Measurements from ENCODE around the gene SLC25A33. TPM values are rescaled to one million over a fixed set of nuclear protein-coding genes. Genes with fewer than 3 reads are reported as not detected.

Gene SLC25A33
- total and polyA plus RNA-seq, 9 donors = 1.3 to 2.6 (median 1.9) TPM

GRCh38 chr1:9606458-9606857 is 67.2 kb downstream of the SLC25A33 start:
- Histone ChIP-seq H3K4me1 (ENCODE audit: control insufficient read depth, insufficient read depth, low read length) (peaks cover 18% of the 10 kb centered on the region), H3K27me3 (ENCODE audit: control insufficient read depth, insufficient read depth, low read length) (no peaks in the 10 kb centered on the region), H3K9me3 (replicated peaks; ENCODE audit: control insufficient read depth, low read depth, low read length) (no peaks in the 10 kb centered on the region), H3K27ac (ENCODE audit: low read length) (no peak overlapping the region), H3K4me3 (ENCODE audit: low read length) (no peak overlapping the region), H3K36me3 (ENCODE audit: control insufficient read depth, insufficient read depth, low read length) (peaks cover 91% of the 10 kb centered on the region)
- 87% methylated on average over 21 of the region's 21 CpGs for WGBS (ENCODE audit: insufficient coverage)
- no peak for DNase-seq

GRCh38 chr1:9606948-9607347 is 67.7 kb downstream of the SLC25A33 start:
- Histone ChIP-seq H3K27ac (ENCODE audit: low read length) (no peak overlapping the region), H3K4me1 (ENCODE audit: control insufficient read depth, insufficient read depth, low read length) (peaks cover 18% of the 10 kb centered on the region), H3K9me3 (replicated peaks; ENCODE audit: control insufficient read depth, low read depth, low read length) (no peaks in the 10 kb centered on the region), H3K36me3 (ENCODE audit: control insufficient read depth, insufficient read depth, low read length) (peaks cover 91% of the 10 kb centered on the region), H3K4me3 (ENCODE audit: low read length) (no peak overlapping the region), H3K27me3 (ENCODE audit: control insufficient read depth, insufficient read depth, low read length) (no peaks in the 10 kb centered on the region)
- 76% methylated on average over 10 of the region's 10 CpGs for WGBS (ENCODE audit: insufficient coverage)
- no peak for DNase-seq

GRCh38 chr1:9607352-9607751 is 68.1 kb downstream of the SLC25A33 start:
- H3K27me3 ChIP-seq (ENCODE audit: control insufficient read depth, insufficient read depth, low read length) = no peaks in the 10 kb centered on the region
- H3K9me3 ChIP-seq (replicated peaks; ENCODE audit: control insufficient read depth, low read depth, low read length) = no peaks in the 10 kb centered on the region
- DNase-seq = no peak
- 75% methylated on average over 13 of the region's 19 CpGs for WGBS (ENCODE audit: insufficient coverage)
- no peak overlapping the region for H3K27ac ChIP-seq (ENCODE audit: low read length)
- no peak overlapping the region for H3K4me3 ChIP-seq (ENCODE audit: low read length)
- H3K4me1 ChIP-seq (ENCODE audit: control insufficient read depth, insufficient read depth, low read length) = peaks cover 18% of the 10 kb centered on the region
- peaks cover 90% of the 10 kb centered on the region for H3K36me3 ChIP-seq (ENCODE audit: control insufficient read depth, insufficient read depth, low read length)

DNA sequence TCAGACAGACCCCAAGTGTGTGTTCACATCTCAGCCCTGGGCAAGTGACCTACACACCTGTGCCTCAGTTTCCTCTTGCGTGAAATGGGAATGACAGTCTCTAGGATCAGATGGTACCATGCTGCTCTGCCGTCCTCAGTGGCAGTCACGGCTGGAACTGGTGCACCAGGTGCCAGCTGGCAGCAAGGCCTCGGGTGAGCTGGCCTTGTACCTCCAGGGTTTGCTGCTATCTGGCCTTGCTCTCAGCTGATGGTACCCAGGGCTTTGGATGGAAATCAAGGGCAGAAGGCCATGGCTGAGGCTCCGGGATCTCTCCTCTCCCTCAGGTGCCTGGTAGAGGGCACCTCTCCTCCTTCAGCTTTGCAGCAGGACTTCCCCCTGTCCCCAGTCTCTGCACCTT is 70.7 kb downstream of the SLC25A33 start:
- peaks cover 84% of the 10 kb centered on the region for H3K36me3 ChIP-seq (ENCODE audit: control insufficient read depth, insufficient read depth, low read length)

DNA sequence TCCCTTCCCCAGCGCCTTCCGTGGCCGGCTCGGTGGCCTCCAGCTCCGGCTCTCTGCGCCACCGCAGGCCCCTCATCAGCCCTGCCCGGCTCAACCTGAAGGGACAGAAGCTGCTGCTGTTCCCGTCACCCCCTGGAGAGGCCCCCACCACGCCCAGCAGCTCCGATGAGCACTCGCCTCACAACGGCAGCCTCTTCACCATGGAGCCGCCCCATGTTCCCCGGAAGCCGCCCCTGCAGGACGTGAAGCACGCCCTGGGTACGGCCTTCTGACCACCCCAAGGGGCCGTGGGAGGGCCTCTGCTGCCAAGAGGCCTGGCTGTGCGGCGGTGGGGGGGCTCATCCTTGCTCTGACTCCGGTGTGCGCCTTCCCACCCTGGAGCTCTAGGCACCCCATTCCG is 71.3 kb downstream of the SLC25A33 start:
- no peaks in the 10 kb centered on the region for H3K9me3 ChIP-seq (replicated peaks; ENCODE audit: control insufficient read depth, low read depth, low read length)
- H3K36me3 ChIP-seq (ENCODE audit: control insufficient read depth, insufficient read depth, low read length) = peaks cover 82% of the 10 kb centered on the region
- no peak overlapping the region for H3K27ac ChIP-seq (ENCODE audit: low read length)
- no peak for DNase-seq
- no peak overlapping the region for H3K4me3 ChIP-seq (ENCODE audit: low read length)
- no peaks in the 10 kb centered on the region for H3K4me1 ChIP-seq (ENCODE audit: control insufficient read depth, insufficient read depth, low read length)
- WGBS (ENCODE audit: insufficient coverage) = 83% methylated on average over 23 of the region's 25 CpGs
- H3K27me3 ChIP-seq (ENCODE audit: control insufficient read depth, insufficient read depth, low read length) = no peaks in the 10 kb centered on the region

More for the DNA sequence above, 70.7 kb downstream of the SLC25A33 start:
- peaks cover 4% of the 10 kb centered on the region for H3K4me1 ChIP-seq (ENCODE audit: control insufficient read depth, insufficient read depth, low read length)
- H3K27me3 ChIP-seq (ENCODE audit: control insufficient read depth, insufficient read depth, low read length) = no peaks in the 10 kb centered on the region
- H3K27ac ChIP-seq (ENCODE audit: low read length) = no peak overlapping the region
- WGBS (ENCODE audit: insufficient coverage) = 78% methylated on average over 4 of the region's 5 CpGs
- no peak overlapping the region for H3K4me3 ChIP-seq (ENCODE audit: low read length)
- DNase-seq = no peak
- no peaks in the 10 kb centered on the region for H3K9me3 ChIP-seq (replicated peaks; ENCODE audit: control insufficient read depth, low read depth, low read length)

GRCh38 chr1:9611716-9612115 is 72.5 kb downstream of the SLC25A33 start:
- no peaks in the 10 kb centered on the region for H3K4me1 ChIP-seq (ENCODE audit: control insufficient read depth, insufficient read depth, low read length)
- no peaks in the 10 kb centered on the region for H3K27me3 ChIP-seq (ENCODE audit: control insufficient read depth, insufficient read depth, low read length)
- peaks cover 71% of the 10 kb centered on the region for H3K36me3 ChIP-seq (ENCODE audit: control insufficient read depth, insufficient read depth, low read length)
- no peak overlapping the region for H3K27ac ChIP-seq (ENCODE audit: low read length)
- H3K4me3 ChIP-seq (ENCODE audit: low read length) = no peak overlapping the region
- DNase-seq = no peak
- 70% methylated on average over 6 of the region's 13 CpGs for WGBS (ENCODE audit: insufficient coverage)
- no peaks in the 10 kb centered on the region for H3K9me3 ChIP-seq (replicated peaks; ENCODE audit: control insufficient read depth, low read depth, low read length)

DNA sequence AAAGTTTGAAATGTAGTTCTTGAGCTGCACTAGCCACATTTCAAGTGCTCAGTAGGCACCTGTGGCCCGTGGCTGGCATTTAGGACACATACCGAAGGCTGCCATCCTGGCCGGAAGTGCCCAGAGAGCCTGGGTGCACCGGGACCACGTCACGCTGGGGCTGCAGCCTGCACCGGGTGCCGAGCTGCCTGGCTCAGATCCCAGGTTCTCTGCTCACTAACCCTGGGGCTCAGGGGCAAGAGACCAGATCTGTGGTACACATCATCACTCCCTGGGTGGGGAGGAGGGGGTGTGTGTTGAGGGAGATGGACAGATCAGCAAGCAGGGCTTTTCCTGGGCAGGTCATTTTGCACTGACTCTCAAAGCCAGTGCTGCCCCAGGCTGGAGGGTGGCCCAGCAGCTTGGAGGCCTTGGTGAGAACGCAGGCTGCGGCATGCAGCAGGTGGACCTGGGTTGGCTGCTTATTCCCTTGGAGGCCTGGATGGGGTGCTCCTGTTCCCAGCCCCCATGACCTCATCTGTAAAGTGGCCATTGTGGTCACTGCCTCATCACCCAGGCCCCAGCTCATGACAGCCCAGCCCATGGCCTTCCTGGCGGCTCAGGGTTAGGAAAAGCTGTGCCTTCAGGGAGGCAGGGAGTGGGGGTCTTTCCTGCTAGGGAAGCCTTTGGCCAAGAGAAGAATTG is 73.0 kb downstream of the SLC25A33 start:
- H3K9me3 ChIP-seq (replicated peaks; ENCODE audit: control insufficient read depth, low read depth, low read length) = no peaks in the 10 kb centered on the region
- H3K4me3 ChIP-seq (ENCODE audit: low read length) = no peak overlapping the region
- no peak for DNase-seq
- no peaks in the 10 kb centered on the region for H3K4me1 ChIP-seq (ENCODE audit: control insufficient read depth, insufficient read depth, low read length)
- no peak overlapping the region for H3K27ac ChIP-seq (ENCODE audit: low read length)
- H3K27me3 ChIP-seq (ENCODE audit: control insufficient read depth, insufficient read depth, low read length) = no peaks in the 10 kb centered on the region
- H3K36me3 ChIP-seq (ENCODE audit: control insufficient read depth, insufficient read depth, low read length) = peaks cover 65% of the 10 kb centered on the region
- WGBS (ENCODE audit: insufficient coverage) = 87% methylated on average over 10 of the region's 11 CpGs

- no peak overlapping the region for H3K27ac ChIP-seq (ENCODE audit: low read length)
- no peaks in the 10 kb centered on the region for H3K4me1 ChIP-seq (ENCODE audit: control insufficient read depth, insufficient read depth, low read length)
- H3K36me3 ChIP-seq (ENCODE audit: control insufficient read depth, insufficient read depth, low read length) = peaks cover 58% of the 10 kb centered on the region
- no peak overlapping the region for H3K4me3 ChIP-seq (ENCODE audit: low read length)
- no peak for DNase-seq
- 89% methylated on average over 16 of the region's 20 CpGs for WGBS (ENCODE audit: insufficient coverage)
- H3K9me3 ChIP-seq (replicated peaks; ENCODE audit: control insufficient read depth, low read depth, low read length) = no peaks in the 10 kb centered on the region
- H3K27me3 ChIP-seq (ENCODE audit: control insufficient read depth, insufficient read depth, low read length) = peaks cover 4% of the 10 kb centered on the region
Measured at GRCh38 chr1:9612871-9613624, 73.8 kb downstream of the SLC25A33 start.

GRCh38 chr1:9613625-9614299 is 74.5 kb downstream of the SLC25A33 start:
- Histone ChIP-seq H3K36me3 (ENCODE audit: control insufficient read depth, insufficient read depth, low read length) (peaks cover 51% of the 10 kb centered on the region), H3K9me3 (replicated peaks; ENCODE audit: control insufficient read depth, low read depth, low read length) (no peaks in the 10 kb centered on the region), H3K4me3 (ENCODE audit: low read length) (no peak overlapping the region), H3K27ac (ENCODE audit: low read length) (no peak overlapping the region), H3K4me1 (ENCODE audit: control insufficient read depth, insufficient read depth, low read length) (no peaks in the 10 kb centered on the region), H3K27me3 (ENCODE audit: control insufficient read depth, insufficient read depth, low read length) (peaks cover 4% of the 10 kb centered on the region)
- no peak for DNase-seq
- WGBS (ENCODE audit: insufficient coverage) = 80% methylated on average over 14 of the region's 17 CpGs
